Mesenchymal stem cell (in vitro differentiated cells and primary cell): ENCODE results near the gene HOXA5.

Experiments used
- DNase-seq: peaks from one replicate; pipeline ENCODE4 v3.0.0-alpha.2; 2013
- H2AFZ ChIP-seq: one replicate; pipeline ENCODE4 v1.6.1; 2013; ENCODE audit warnings: low read depth, mild to moderate bottlenecking, control low read depth, inconsistent platforms, low read length, moderate library complexity
- H2AK5ac ChIP-seq: 2 replicates; pipeline ENCODE4 v1.6.1; 2013; ENCODE audit warnings: low read length, moderate library complexity, mild to moderate bottlenecking, inconsistent platforms; ENCODE audit not compliant: severe bottlenecking
- H2BK120ac ChIP-seq: one replicate; pipeline ENCODE4 v1.6.1; 2013; ENCODE audit warnings: low read depth, mild to moderate bottlenecking, inconsistent platforms, low read length, moderate library complexity
- H2BK12ac ChIP-seq, 2 experiments: one replicate each; pipeline ENCODE4 v1.6.1; 2013; ENCODE audit warnings: inconsistent platforms in 2 of 2, low read length in 2 of 2, mild to moderate bottlenecking in 2 of 2, moderate library complexity in 2 of 2, control low read depth in 1 of 2
- H2BK15ac ChIP-seq: one replicate; pipeline ENCODE4 v1.6.1; 2013; ENCODE audit warnings: mild to moderate bottlenecking, low read depth, inconsistent platforms; ENCODE audit not compliant: poor library complexity, severe bottlenecking
- H2BK5ac ChIP-seq: 2 replicates; pipeline ENCODE4 v1.6.1; 2013; ENCODE audit warnings: low read depth, mild to moderate bottlenecking, low read length, control low read depth, inconsistent platforms; ENCODE audit not compliant: poor library complexity, severe bottlenecking
- H3K14ac ChIP-seq, 2 experiments: one replicate each; pipeline ENCODE4 v1.6.1; 2013; ENCODE audit warnings: inconsistent platforms in 2 of 2, low read length in 2 of 2, control low read depth in 1 of 2, mild to moderate bottlenecking in 1 of 2, moderate library complexity in 1 of 2
- H3K18ac ChIP-seq, 2 experiments: one replicate each; pipeline ENCODE4 v1.6.1; 2013; ENCODE audit warnings: inconsistent platforms in 2 of 2, low read length in 2 of 2, control low read depth in 1 of 2, low read depth in 1 of 2, mild to moderate bottlenecking in 1 of 2
- H3K23ac ChIP-seq, 2 experiments: one replicate each; pipeline ENCODE4 v1.6.1; 2013; ENCODE audit warnings: inconsistent platforms in 2 of 2, low read length in 2 of 2, mild to moderate bottlenecking in 2 of 2, moderate library complexity in 2 of 2, control low read depth in 1 of 2
- H3K27ac ChIP-seq: 2 replicates; pipeline ENCODE4 v1.5.1; 2013; ENCODE audit warnings: mild to moderate bottlenecking, moderate library complexity, low read length, control low read depth, inconsistent platforms; ENCODE audit not compliant: poor library complexity, severe bottlenecking
- H3K27me3 ChIP-seq, 2 experiments: 2 replicates each; pipeline versions ENCODE4 v1.6.1 to v1.7.0; 2013; ENCODE audit warnings: low read length in 2 of 2, mild to moderate bottlenecking in 2 of 2, moderate library complexity in 2 of 2, control low read depth in 1 of 2, inconsistent platforms in 1 of 2; ENCODE audit not compliant: control insufficient read depth in 1 of 2, insufficient read depth in 1 of 2
- H3K36me3 ChIP-seq, 2 experiments: 2 replicates each; pipeline versions ENCODE4 v1.6.1 to v1.7.0; 2013; ENCODE audit warnings: low read length in 2 of 2, control low read depth in 1 of 2, inconsistent platforms in 1 of 2, low read depth in 1 of 2, mild to moderate bottlenecking in 1 of 2; ENCODE audit not compliant: insufficient read depth in 2 of 2, control insufficient read depth in 1 of 2
- H3K4ac ChIP-seq, 2 experiments: one replicate each; pipeline ENCODE4 v1.6.1; 2013; ENCODE audit warnings: inconsistent platforms in 2 of 2, low read length in 2 of 2, mild to moderate bottlenecking in 2 of 2, moderate library complexity in 2 of 2, control low read depth in 1 of 2, low read depth in 1 of 2
- H3K4me1 ChIP-seq: 2 replicates; pipeline ENCODE4 v1.6.1; 2013; ENCODE audit warnings: low read depth, low read length, control low read depth; ENCODE audit not compliant: control insufficient read depth, insufficient read depth
- H3K4me2 ChIP-seq: 2 replicates; pipeline ENCODE4 v1.6.1; 2013; ENCODE audit warnings: low read length, mild to moderate bottlenecking, inconsistent platforms; ENCODE audit not compliant: poor library complexity, severe bottlenecking
- H3K4me3 ChIP-seq, 2 experiments: 2 replicates each; pipeline versions ENCODE4 v1.5.1 to v1.7.0; 2013; ENCODE audit warnings: low read length in 2 of 2, mild to moderate bottlenecking in 2 of 2, control low read depth in 1 of 2, low read depth in 1 of 2; ENCODE audit not compliant: insufficient read depth in 1 of 2
- H3K79me1 ChIP-seq: replicated peaks from 2 replicates; pipeline ENCODE4 v1.6.1; 2013; ENCODE audit warnings: mild to moderate bottlenecking, control low read depth, low read length, inconsistent platforms; ENCODE audit not compliant: poor library complexity, severe bottlenecking
- H3K9ac ChIP-seq: 2 replicates; pipeline ENCODE4 v1.7.0; 2013; ENCODE audit warnings: mild to moderate bottlenecking, low read length, moderate library complexity
- H3K9me3 ChIP-seq: 2 replicates; pipeline ENCODE4 v1.7.0; 2013; ENCODE audit warnings: mild to moderate bottlenecking, low read length; ENCODE audit not compliant: control insufficient read depth
- H4K8ac ChIP-seq: one replicate; pipeline ENCODE4 v1.6.1; 2013; ENCODE audit warnings: inconsistent platforms, mild to moderate bottlenecking, low read length, moderate library complexity
- H4K91ac ChIP-seq: one replicate; pipeline ENCODE4 v1.6.1; 2013; ENCODE audit warnings: mild to moderate bottlenecking, low read length, inconsistent platforms
- WGBS: methylation state at CpG from one replicate; pipeline ENCODE4 v1.1.7; 2013; ENCODE audit warnings: mixed read lengths; 5-methylcytosine and 5-hydroxymethylcytosine counted together

HOXA5 gene

GRCh38 chr7:27142580-27143022, 880 bp downstream of the HOXA5 start:
- Histone ChIP-seq H3K9me3 (no peaks in the 10 kb centered on the region), H2BK15ac (no peak overlapping the region), H3K4me3 (peak overlapping the region; percentile 82 to 96), H3K4me1 (peaks cover 6% of the 10 kb centered on the region), H4K91ac (no peak overlapping the region), H2BK12ac (peak overlapping the region in 1 of 2 experiments; percentile 68), H2BK5ac (peak overlapping the region; percentile 90), H4K8ac (no peak overlapping the region), H3K27ac (peak overlapping the region; percentile 20), H3K23ac (peak overlapping the region in 1 of 2 experiments; percentile 34), H3K18ac (peak overlapping the region in 1 of 2 experiments; percentile 78), H2AFZ (no peak overlapping the region), H3K9ac (peak overlapping the region; percentile 97), H3K14ac (no peak overlapping the region), H3K4ac (peak overlapping the region in 1 of 2 experiments; percentile 31), H2AK5ac (no peak overlapping the region), H3K79me1 (peaks cover 8% of the 10 kb centered on the region), H3K27me3 (peaks cover 0 to 8% of the 10 kb centered on the region in 2 experiments), H3K4me2 (peak overlapping the region; percentile 85), H3K36me3 (peaks cover 8 to 43% of the 10 kb centered on the region in 2 experiments), H2BK120ac (no peak overlapping the region)
- WGBS, result 3% methylated on average over 26 of the region's 29 CpGs
- no peak for DNase-seq

DNA sequence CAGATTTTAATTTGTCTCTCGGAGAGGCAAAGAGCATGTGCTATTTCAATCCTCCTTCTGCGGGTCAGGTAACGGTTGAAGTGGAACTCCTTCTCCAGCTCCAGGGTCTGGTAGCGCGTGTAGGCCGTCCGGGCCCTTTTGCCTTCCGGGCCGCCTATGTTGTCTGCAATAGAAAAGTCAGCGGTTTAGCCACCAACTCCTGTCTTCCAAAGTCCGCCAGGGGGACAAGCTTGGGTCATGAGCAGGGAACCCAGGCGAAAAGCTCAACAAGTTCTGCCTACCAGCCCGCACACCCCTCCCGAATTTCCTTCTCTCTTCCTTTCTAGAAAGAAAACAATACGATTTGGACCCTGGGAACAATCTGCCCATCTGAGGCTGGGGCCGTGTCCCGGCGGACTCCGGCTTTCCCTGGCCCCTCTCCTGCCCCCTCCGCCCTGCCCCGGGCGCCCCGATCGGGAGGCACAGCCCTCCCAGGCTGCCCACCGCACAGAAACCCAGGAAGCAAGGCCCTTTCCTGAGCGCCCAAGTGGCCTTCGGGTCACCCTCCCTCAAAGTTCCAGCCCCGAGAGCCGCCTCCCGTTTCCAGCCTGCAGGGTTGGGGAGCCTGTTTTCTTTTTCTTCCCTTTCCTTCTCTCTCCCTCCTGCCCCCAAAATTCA, 1.4 kb downstream of the HOXA5 start:
- Histone ChIP-seq H3K9me3 (no peaks in the 10 kb centered on the region), H2AFZ (no peak overlapping the region), H3K4me1 (peaks cover 6% of the 10 kb centered on the region), H3K14ac (no peak overlapping the region), H2AK5ac (no peak overlapping the region), H2BK5ac (peak overlapping the region; percentile 90), H3K9ac (peak overlapping the region; percentile 97), H3K18ac (no peak overlapping the region), H2BK12ac (no peak overlapping the region), H3K4ac (no peak overlapping the region), H2BK15ac (no peak overlapping the region), H4K8ac (no peak overlapping the region), H3K36me3 (peaks cover 8 to 43% of the 10 kb centered on the region in 2 experiments), H2BK120ac (no peak overlapping the region), H3K23ac (peak overlapping the region in 1 of 2 experiments; percentile 32), H3K4me2 (peak overlapping the region; percentile 85), H3K4me3 (peak overlapping the region; percentile 82 to 96), H3K79me1 (peaks cover 6% of the 10 kb centered on the region), H4K91ac (no peak overlapping the region), H3K27me3 (peaks cover 0 to 7% of the 10 kb centered on the region in 2 experiments), H3K27ac (peak overlapping the region; percentile 29)
- peak; percentile 59 for DNase-seq
- WGBS, result 11% methylated on average over 30 of the region's 30 CpGs

DNA sequence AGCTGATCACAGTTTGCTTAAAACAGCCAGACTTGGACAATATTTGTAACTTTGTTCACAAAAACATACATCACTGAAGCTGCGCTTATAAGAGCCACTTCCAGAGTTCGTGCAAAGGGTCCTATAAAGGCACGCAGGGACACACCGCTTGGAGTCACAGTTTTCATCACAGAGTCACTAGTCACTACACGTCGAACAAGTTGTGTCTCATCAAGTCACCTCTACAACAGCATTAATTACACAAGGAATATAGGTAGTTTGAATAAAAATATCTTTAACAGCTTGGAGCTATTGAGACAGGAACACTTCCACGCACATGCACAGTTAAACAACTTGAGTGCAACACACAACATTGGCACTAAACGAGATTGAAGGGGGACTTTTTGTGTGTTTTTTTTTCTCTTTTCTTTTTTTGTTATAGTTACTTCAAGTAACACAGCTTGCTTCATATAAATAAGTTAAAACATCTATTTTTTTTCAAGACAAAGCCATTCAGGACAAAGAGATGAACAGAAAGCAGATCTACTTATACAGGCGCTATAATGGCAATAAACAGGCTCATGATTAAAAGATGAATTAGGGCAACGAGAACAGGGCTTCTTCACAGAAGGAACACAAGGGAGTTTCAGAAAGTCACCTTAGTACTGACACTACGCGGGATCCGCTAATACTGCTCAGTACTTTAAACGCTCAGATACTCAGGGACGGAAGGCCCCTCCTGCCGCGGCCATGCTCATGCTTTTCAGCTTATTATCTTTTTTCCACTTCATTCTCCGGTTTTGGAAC, 2.2 kb downstream of the HOXA5 start:
- peaks cover 8 to 40% of the 10 kb centered on the region in 2 experiments for H3K36me3 ChIP-seq
- H4K91ac ChIP-seq, result no peak overlapping the region
- no peak overlapping the region for H2AK5ac ChIP-seq
- no peak overlapping the region for H2BK5ac ChIP-seq
- 61% methylated on average over 14 of the region's 18 CpGs for WGBS
- H2AFZ ChIP-seq, result no peak overlapping the region
- no peak overlapping the region for H3K4ac ChIP-seq
- peak overlapping the region; percentile 97 for H3K9ac ChIP-seq
- DNase-seq, result no peak
- H3K4me1 ChIP-seq, result peaks cover 8% of the 10 kb centered on the region
- H3K27ac ChIP-seq, result peak overlapping the region; percentile 16
- H3K14ac ChIP-seq, result no peak overlapping the region
- H2BK12ac ChIP-seq, result no peak overlapping the region
- no peak overlapping the region for H2BK15ac ChIP-seq
- no peaks in the 10 kb centered on the region for H3K9me3 ChIP-seq
- peak overlapping the region; percentile 26 to 82 for H3K4me3 ChIP-seq
- H3K23ac ChIP-seq, result no peak overlapping the region
- no peak overlapping the region for H2BK120ac ChIP-seq
- H3K4me2 ChIP-seq, result peak overlapping the region; percentile 85
- H3K18ac ChIP-seq, result no peak overlapping the region
- no peak overlapping the region for H4K8ac ChIP-seq
- H3K79me1 ChIP-seq, result peaks cover 4% of the 10 kb centered on the region
- no peaks in the 10 kb centered on the region for H3K27me3 ChIP-seq
